ENCODE data around the gene IGSF11.

The IGSF11 gene

DNA sequence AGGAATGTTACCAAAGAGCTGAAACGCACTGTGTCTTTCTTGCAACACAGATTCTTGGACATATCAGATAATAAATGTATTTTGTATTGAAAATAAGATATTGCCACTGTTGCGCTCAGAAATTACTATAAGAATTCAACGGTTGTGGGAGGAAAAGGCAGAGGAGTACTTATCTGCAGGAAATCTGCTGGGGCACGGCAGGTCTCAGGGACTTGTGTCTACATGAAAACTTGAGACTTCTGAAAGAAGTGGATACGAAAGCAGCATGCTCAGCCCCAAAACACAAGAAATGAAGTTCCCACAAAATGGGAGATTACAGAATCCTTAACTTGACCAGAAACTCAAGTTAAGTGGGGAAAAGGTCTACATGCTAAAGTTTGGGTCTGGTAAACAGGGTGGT lies 86.5 kb downstream of the IGSF11 start:
- no peak for DNase-seq (ENCODE audit: low spot score)
- Histone ChIP-seq H3K4me3 (no peak overlapping the region), H3K27ac (no peak overlapping the region)
- TF ChIP-seq, protein P1, sequence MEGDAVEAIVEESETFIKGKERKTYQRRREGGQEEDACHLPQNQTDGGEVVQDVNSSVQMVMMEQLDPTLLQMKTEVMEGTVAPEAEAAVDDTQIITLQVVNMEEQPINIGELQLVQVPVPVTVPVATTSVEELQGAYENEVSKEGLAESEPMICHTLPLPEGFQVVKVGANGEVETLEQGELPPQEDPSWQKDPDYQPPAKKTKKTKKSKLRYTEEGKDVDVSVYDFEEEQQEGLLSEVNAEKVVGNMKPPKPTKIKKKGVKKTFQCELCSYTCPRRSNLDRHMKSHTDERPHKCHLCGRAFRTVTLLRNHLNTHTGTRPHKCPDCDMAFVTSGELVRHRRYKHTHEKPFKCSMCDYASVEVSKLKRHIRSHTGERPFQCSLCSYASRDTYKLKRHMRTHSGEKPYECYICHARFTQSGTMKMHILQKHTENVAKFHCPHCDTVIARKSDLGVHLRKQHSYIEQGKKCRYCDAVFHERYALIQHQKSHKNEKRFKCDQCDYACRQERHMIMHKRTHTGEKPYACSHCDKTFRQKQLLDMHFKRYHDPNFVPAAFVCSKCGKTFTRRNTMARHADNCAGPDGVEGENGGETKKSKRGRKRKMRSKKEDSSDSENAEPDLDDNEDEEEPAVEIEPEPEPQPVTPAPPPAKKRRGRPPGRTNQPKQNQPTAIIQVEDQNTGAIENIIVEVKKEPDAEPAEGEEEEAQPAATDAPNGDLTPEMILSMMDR (IDR thresholded peaks at IDR 0.05), result no peak

DNA sequence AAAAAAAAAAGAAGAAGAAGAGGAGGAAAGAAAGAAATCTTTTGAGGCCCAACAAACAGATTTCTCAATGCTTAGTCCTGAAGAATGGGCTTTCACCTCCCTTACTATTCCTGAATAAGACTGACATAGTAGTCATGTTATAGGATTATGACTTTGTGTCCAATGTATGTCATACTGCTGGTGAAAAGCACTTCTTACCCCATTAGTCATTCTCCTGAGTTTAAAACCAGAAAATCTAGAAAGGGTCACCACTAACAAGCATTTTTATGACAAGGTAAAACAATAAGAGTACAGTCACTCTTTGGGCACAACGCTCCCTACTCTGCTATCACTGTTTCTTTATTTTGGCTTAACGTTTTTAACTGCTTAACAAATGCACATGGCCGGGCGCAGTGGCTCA lies 88.2 kb downstream of the IGSF11 start:
- no peak overlapping the region for H3K27ac ChIP-seq
- DNase-seq (ENCODE audit: low spot score), result no peak
- TF ChIP-seq, protein P1 (IDR thresholded peaks at IDR 0.05), result no peak
- H3K4me3 ChIP-seq, result no peak overlapping the region

DNA sequence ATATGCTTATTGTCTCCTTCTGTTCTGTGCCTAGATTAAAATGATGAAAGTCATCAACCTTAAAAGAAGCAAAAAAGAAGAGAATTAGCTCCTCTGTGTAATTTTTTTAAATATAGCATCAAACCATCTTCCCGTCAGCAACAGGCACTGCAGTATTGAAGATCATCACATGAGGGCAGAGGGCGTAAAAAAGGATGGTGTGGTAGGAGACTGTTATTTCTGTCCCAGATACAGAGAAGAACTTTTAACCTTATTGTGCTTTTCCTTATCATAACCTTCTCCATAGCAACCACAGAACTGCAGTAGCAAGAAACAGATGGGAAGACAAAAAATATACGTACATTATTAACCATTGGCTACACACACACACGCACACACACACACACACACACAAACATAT lies 88.8 kb downstream of the IGSF11 start:
- H3K27ac ChIP-seq, result no peak overlapping the region
- DNase-seq (ENCODE audit: low spot score), result no peak

DNA sequence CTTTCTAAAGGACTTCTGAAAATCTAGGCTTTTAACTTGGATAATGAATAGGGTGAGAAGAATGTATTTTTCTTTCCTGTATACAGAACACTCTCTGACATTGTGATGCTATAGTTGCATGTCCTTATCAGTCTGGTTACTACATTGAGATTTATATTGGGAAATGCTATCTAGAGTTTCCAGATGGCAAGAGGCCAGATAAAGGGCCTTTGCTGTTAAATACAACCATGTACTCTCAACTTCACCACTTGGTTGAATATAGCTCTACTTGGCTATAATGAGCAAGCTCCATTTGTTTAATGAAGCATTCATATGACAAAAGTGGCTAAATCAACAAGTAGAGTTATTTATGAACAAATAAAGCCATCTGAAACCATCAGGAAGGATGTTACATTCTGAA lies 91.0 kb downstream of the IGSF11 start:
- TF ChIP-seq, protein P1 (IDR thresholded peaks at IDR 0.05), result no peak

More for the DNA sequence above, 88.8 kb downstream of the IGSF11 start:
- H3K4me3 ChIP-seq, result no peak overlapping the region
- TF ChIP-seq, protein P1 (IDR thresholded peaks at IDR 0.05), result no peak

DNA sequence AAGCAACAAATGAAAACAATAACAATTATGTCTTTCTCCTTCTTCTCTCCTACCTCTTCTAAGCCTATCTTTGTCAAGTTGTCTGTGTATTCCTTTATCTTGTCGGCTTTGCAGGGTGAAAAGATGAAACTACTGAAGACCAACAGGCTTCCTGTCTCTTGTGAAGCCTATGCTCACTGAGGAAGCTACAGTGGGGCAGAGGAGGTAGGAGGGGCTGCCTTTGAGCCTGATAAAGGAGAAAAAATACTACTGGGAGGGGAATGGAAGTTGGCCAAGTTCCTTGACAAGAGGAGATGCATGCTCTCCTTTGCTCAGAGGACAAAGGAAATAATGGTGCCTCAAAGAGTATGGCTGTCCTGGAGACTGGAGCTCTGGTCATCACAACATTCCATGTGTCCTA lies 92.0 kb downstream of the IGSF11 start:
- Histone ChIP-seq H3K27ac (no peak overlapping the region), H3K4me3 (no peak overlapping the region)
- TF ChIP-seq, protein P1 (IDR thresholded peaks at IDR 0.05), result no peak
- no peak for DNase-seq (ENCODE audit: low spot score)

More for the DNA sequence above, 91.0 kb downstream of the IGSF11 start:
- DNase-seq (ENCODE audit: low spot score), result no peak
- no peak overlapping the region for H3K27ac ChIP-seq
- H3K4me3 ChIP-seq, result no peak overlapping the region

DNA sequence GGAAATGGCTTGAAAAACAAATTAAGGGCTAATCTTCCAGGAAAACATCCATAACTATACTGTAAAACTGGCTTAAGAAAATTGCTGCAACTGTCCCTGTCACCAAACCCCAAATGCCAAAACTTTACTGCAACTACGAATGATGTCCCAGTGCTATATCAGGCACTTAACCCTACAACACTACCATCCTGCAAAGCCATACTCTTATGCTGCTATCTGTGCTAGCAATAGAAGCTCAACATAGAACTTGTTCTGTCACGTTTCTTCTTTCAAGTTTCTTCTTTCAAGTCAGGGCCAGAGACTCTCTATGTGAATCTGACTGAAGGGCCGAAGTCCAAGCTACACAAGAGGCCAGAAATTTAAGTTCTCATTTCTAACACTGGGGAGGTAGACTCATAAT lies 92.5 kb downstream of the IGSF11 start:
- TF ChIP-seq, protein P1 (IDR thresholded peaks at IDR 0.05), result no peak
- DNase-seq (ENCODE audit: low spot score), result no peak
- H3K4me3 ChIP-seq, result no peak overlapping the region
- H3K27ac ChIP-seq, result no peak overlapping the region

DNA sequence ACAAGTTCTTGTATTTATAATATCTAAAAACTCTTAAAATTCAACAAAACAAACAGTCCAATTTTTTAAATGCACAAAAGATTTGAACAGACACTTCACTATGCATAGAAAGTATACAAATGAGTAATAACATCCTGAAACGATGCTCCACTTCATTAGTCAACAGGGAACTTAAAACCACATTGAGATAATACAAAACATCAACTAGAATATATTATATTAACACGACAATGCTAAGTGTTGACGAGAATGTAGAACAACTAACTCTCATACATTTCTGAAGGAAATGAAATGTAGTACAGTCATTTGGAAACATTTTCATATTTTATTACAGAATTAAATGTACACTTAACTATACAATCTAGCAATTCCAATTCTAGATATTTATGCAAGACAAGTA lies 93.4 kb downstream of the IGSF11 start:
- TF ChIP-seq, protein P1 (IDR thresholded peaks at IDR 0.05), result no peak
- no peak overlapping the region for H3K27ac ChIP-seq
- H3K4me3 ChIP-seq, result no peak overlapping the region
- no peak for DNase-seq (ENCODE audit: low spot score)

Data from coronary artery (tissue), 2 donors.